ENCODE measurements around the gene HS3ST6. TPM values are rescaled to one million over a fixed set of nuclear protein-coding genes. Genes with fewer than 3 reads are reported as not detected.

Gene HS3ST6
- total and polyA plus RNA-seq, 2 of the 13 experiments (the other 11 are each of a cell fraction or from before 2014, with no cell fraction given): not detected

DNA sequence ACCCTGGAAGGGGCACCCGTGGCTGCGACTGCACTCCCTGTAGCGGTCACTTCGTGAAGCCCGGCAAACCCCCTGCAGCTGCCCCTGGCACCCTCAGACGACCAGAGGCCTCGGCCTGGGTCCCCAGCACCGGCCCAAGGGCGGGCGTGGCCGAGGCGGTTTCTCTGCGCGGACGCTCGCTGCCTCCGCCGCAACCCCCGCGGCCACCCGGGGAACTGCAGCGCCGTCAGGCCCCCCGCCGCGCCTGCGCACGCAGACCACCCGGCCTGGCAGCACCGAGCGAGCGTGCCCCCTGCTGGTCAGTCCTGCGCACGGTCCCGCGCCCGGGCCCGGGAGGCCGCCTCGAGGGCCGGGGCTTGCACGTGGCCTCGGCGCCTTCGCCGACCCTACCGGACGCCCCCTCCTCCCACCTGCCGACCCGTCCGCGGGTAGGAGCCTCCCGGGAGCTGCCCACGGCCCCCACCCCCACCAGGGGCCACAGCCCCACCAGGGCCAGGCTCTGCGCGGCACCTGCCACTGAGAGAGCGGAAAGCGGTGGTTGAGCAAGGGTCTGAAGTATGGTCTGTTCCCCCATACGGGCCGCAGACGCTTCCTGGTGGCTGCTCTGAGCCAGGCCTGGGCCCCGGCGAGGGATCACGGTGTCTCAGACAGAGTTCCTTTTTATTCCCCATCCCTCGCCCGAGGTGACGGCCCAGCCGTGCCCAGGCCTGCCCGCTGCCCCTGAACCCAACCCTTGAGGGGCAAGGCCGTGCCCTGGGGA is 11.5 kb upstream of the HS3ST6 start (continued):
- TF ChIP-seq IRX3 (CRISPR knock-in tag; IDR thresholded peaks at IDR 0.05; ENCODE audit: borderline replicate concordance, low read depth) (peak; percentile 97), PHF8 (CRISPR knock-in tag; IDR thresholded peaks at IDR 0.05) (peak; percentile 67; the same call in 1 of the 2 replicates), RCOR2 (CRISPR knock-in tag; IDR thresholded peaks at IDR 0.05) (no peak), ZNF224 (CRISPR knock-in tag; IDR thresholded peaks at IDR 0.05) (no peak), ISL2 (CRISPR knock-in tag; IDR thresholded peaks at IDR 0.05) (no peak), ZKSCAN8 (CRISPR knock-in tag; IDR thresholded peaks at IDR 0.05; ENCODE audit: borderline replicate concordance) (peak; percentile 25; the same call in 1 of the 2 replicates), GLMP (CRISPR knock-in tag; IDR thresholded peaks at IDR 0.05; ENCODE audit: borderline replicate concordance) (no peak), RBM22 (optimal IDR thresholded peaks at IDR 0.05; ENCODE audit: low read length) (no peak), ADNP (CRISPR knock-in tag; IDR thresholded peaks at IDR 0.05) (no peak), ZBTB33 (CRISPR knock-in tag; IDR thresholded peaks at IDR 0.05) (peak; percentile 75), XBP1 (CRISPR knock-in tag; IDR thresholded peaks at IDR 0.05) (no peak; the same call in 1 of the 2 replicates), ZNF660 (CRISPR knock-in tag; IDR thresholded peaks at IDR 0.05; ENCODE audit: borderline replicate concordance, low read depth) (no peak), RELA (CRISPR knock-in tag; IDR thresholded peaks at IDR 0.05) (peak; percentile 93; the same call in 1 of the 2 replicates), WIZ (CRISPR knock-in tag; IDR thresholded peaks at IDR 0.05) (peak; percentile 47; the same call in 1 of the 2 replicates), ZIK1 (CRISPR knock-in tag; IDR thresholded peaks at IDR 0.05; ENCODE audit: borderline replicate concordance, low read depth) (peak; percentile 94), SOX13 (IDR thresholded peaks at IDR 0.05) (no peak), SOX13 (CRISPR knock-in tag; conservative IDR thresholded peaks at IDR 0.05 in 1 of 2, IDR thresholded peaks at IDR 0.05 in 1 of 2) (0 out of 4 replicates have a peak, but pooled peaks of 1 of the 2 experiments have one; percentile 27), CEBPB (IDR thresholded peaks at IDR 0.05; ENCODE audit: borderline replicate concordance, low read depth, low read length) (no peak), GATAD1 (CRISPR knock-in tag; IDR thresholded peaks at IDR 0.05) (peak; percentile 37; the same call in 1 of the 2 replicates), U2AF1 (optimal IDR thresholded peaks at IDR 0.05; ENCODE audit: low read depth, low read length) (no peak)
- TF ChIP-seq, protein P1, sequence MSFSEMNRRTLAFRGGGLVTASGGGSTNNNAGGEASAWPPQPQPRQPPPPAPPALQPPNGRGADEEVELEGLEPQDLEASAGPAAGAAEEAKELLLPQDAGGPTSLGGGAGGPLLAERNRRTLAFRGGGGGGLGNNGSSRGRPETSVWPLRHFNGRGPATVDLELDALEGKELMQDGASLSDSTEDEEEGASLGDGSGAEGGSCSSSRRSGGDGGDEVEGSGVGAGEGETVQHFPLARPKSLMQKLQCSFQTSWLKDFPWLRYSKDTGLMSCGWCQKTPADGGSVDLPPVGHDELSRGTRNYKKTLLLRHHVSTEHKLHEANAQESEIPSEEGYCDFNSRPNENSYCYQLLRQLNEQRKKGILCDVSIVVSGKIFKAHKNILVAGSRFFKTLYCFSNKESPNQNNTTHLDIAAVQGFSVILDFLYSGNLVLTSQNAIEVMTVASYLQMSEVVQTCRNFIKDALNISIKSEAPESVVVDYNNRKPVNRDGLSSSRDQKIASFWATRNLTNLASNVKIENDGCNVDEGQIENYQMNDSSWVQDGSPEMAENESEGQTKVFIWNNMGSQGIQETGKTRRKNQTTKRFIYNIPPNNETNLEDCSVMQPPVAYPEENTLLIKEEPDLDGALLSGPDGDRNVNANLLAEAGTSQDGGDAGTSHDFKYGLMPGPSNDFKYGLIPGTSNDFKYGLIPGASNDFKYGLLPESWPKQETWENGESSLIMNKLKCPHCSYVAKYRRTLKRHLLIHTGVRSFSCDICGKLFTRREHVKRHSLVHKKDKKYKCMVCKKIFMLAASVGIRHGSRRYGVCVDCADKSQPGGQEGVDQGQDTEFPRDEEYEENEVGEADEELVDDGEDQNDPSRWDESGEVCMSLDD (CRISPR knock-in tag; IDR thresholded peaks at IDR 0.05; ENCODE audit: borderline replicate concordance): no peak
- TF ChIP-seq, protein P2, sequence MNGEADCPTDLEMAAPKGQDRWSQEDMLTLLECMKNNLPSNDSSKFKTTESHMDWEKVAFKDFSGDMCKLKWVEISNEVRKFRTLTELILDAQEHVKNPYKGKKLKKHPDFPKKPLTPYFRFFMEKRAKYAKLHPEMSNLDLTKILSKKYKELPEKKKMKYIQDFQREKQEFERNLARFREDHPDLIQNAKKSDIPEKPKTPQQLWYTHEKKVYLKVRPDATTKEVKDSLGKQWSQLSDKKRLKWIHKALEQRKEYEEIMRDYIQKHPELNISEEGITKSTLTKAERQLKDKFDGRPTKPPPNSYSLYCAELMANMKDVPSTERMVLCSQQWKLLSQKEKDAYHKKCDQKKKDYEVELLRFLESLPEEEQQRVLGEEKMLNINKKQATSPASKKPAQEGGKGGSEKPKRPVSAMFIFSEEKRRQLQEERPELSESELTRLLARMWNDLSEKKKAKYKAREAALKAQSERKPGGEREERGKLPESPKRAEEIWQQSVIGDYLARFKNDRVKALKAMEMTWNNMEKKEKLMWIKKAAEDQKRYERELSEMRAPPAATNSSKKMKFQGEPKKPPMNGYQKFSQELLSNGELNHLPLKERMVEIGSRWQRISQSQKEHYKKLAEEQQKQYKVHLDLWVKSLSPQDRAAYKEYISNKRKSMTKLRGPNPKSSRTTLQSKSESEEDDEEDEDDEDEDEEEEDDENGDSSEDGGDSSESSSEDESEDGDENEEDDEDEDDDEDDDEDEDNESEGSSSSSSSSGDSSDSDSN (CRISPR knock-in tag; IDR thresholded peaks at IDR 0.05): peak; percentile 68; the same call in 1 of the 2 replicates
